ENCODE results near the gene ZDHHC11. TPM values are rescaled to one million over a fixed set of nuclear protein-coding genes. Genes with fewer than 3 reads are reported as not detected.
"Not testable (repeated sequence)": the region's sequence is repeated elsewhere in the genome, so short reads cannot be mapped to it uniquely, and the experiment has no call there.

The ZDHHC11 gene
- total RNA-seq, 1 experiment from 2014 or later = 6.0 TPM

DNA sequence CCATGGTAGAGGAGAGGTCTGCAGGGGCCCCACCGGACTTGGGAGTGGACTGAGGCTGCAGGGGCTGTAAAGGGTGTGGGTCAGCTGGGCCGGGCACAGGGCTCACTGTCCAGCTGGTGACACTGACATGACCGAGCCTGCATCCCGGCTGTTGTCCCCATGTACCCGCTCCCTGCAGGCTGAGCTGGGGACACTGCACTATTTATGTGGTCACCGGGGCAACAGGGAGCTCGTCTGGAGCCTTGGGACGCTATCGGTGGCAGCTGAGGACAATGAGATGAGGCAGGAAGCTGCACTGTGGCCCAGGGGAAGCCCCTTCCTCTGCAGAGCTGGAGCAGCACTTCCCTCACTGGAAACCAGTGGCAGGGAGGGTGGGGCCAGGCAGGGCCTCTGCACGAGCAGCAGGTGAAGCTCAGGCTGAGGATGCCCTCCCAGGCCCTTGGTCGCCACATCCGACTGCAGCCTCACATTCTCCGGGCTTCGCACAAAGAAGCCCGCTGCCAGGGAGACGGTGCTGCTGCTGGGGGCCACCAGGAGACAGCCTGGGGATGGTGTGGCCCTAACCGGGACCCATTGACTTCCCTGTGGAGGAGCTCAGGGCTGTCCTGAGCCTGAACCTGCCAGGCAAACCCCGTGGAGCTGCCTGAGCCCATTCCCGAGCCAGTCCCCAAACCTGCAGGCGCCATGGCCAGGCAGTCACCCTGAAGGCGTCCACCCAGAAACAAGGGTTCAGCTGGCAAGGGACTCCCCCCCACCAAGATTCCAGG is 92.7 kb downstream of the ZDHHC11 start:
- in situ Hi-C loops (cut with HindIII; ENCODE audit: low sequenced_read_pairs) = no loop called here
- DNase-seq (ENCODE audit: low spot score) = peak; percentile 44

DNA sequence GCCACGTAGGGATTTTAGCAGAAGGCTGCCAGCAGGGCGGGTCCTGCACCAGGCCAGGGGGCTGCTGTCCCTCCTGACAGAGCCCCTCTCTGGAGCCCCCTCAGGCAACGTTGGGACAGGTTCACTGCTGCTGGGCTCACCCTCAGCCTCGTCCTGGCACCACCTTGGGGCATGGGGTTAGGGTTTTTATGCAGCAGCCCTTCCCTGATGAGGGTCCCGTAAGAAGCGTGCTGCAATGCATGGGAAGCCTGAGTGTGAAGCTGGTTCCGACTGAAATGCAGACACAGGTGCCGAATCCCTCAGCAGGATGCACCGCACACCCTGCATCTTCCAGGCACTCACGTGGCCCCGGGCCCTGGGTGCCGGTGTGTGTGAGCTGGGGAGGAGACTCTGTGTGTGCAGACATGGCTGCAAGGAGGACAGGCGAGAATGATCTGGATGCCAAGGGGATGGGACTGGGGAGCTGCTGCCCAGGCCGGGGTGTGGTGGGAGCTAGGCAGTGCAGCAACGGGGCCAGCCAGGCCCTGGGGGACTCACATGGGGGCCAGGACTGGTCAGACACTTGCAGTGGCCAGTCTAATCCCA is 93.3 kb downstream of the ZDHHC11 start:
- in situ Hi-C loops (cut with HindIII; ENCODE audit: low sequenced_read_pairs) = no loop called here
- DNase-seq (ENCODE audit: low spot score) = no peak

DNA sequence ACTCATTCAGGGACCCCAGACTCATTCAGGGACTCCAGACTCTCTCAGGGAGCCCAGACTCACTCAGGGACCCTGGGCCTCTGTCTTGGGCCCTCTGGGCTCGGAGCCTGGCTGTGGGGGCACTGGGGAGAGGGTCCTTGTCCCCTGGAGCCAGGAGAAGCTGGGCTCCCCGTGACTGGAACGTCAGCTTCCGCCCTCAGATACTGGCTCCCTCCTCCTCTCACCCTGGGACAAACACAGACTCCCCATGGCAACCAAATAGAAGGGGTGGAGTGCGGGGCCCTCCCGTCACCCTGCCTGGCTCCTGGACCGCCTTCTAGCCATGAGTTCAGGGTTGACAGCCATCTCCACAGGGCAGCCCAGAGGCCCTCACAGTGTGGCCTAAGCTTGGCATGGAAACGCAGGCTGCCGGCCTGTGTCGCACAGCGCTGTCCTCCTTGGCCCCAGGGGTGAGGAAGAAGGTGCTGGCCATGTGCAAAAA is 93.9 kb downstream of the ZDHHC11 start:
- DNase-seq (ENCODE audit: low spot score) = no peak
- in situ Hi-C loops (cut with HindIII; ENCODE audit: low sequenced_read_pairs) = no loop called here

DNA sequence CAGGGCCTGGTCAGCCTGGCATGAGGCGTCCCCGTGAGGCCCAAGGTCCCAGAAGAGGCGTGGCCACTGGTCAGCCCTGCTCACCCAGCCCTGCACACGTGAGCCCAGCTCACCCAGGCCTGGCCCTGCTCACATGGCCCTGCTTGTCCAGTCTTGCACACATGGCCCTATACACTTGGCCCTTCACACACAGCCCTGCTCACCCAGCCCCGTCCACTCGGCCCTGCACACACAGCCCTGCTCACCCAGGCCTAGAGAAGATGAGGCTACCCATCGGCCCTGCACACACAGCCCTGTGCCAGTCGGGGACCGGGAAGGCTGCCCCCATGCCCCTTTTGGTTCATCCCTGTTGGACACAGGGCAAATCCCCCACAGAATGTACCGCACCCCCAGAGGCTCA is 94.6 kb downstream of the ZDHHC11 start:
- no peak for DNase-seq (ENCODE audit: low spot score)
- in situ Hi-C loops (cut with HindIII; ENCODE audit: low sequenced_read_pairs) = no loop called here

DNA sequence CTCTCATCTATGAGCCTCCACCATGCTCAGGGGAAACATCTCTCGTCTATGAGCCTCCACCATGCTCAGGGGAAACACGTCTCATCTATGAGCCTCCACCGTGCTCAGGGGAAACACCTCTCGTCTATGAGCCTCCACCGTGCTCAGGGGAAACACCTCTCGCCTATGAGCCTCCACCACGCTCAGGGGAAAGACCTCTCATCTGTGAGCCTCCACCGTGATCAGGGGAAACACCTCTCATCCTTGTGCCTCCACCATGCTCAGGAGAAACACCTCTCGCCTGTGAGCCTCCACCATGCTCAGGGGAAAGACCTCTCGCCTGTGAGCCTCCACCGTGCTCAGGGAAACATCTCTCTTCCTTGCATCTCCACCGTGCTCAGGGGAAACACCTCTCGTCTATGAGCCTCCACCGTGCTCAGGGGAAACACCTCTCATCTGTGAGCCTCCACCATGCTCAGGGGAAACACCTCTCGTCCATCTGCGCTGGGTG is 96.6 kb downstream of the ZDHHC11 start:
- DNase-seq (ENCODE audit: low spot score) = not testable (repeated sequence)

DNA sequence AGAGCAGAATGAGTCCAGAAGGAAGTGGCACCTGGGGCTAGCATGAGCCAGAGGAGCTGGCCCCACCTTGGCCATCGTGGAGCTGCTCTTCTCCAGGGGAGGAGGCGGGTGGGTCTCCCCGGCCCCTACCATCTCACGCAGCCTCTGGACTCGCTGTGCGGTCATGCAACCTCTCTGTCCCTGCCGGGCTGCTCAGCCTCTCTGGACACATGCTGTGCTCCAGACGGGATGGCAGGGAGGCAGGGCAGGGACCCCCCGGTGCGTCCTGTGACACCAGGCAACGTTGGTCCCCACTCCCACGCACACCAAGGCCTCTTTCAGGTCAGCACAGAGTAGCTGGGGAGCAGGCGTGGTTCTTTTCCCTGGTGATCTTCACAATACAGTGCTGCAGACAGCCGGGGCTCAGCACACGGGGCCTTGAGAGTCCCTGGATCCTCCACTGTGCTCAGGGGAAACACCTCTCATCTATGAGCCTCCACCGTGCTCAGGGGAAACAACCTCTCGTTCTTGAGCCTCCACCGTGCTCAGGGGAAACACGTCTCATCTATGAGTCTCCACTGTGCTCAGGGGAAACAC is 97.1 kb downstream of the ZDHHC11 start:
- DNase-seq (ENCODE audit: low spot score); in situ Hi-C loops (cut with HindIII; ENCODE audit: low sequenced_read_pairs): not testable (repeated sequence)

More for the DNA sequence above, 96.6 kb downstream of the ZDHHC11 start:
- in situ Hi-C loops (cut with HindIII; ENCODE audit: low sequenced_read_pairs) = not testable (repeated sequence)

DNA sequence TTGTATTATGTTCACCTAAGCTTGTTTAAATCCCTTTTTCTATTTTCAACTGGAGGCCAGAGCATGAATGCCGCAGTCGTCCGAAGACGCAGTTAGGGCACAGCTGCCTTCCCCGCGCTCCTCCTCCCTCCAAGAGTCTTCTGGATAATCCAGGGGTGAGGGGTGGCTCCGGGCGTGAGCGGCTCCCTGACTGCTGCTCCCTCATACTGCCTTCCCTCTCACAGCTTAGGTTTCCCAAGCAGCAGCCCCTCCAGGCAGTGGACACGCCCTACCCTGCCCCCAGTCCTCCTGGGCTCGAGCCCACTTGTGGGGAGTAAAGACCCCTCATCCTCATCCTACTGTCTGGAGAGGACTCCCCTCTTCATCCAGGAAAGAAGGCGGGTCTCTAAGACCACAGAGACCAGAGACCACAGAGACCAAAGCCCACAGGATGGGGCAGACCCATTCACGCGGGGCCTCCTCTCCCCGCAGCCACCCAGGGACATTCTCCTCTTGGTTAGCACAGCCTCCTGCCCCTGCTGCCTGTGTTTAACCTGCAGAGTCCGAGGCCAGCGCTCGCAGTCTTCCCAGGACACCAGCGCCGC is 98.2 kb downstream of the ZDHHC11 start:
- DNase-seq (ENCODE audit: low spot score); in situ Hi-C loops (cut with HindIII; ENCODE audit: low sequenced_read_pairs): not testable (repeated sequence)

DNA sequence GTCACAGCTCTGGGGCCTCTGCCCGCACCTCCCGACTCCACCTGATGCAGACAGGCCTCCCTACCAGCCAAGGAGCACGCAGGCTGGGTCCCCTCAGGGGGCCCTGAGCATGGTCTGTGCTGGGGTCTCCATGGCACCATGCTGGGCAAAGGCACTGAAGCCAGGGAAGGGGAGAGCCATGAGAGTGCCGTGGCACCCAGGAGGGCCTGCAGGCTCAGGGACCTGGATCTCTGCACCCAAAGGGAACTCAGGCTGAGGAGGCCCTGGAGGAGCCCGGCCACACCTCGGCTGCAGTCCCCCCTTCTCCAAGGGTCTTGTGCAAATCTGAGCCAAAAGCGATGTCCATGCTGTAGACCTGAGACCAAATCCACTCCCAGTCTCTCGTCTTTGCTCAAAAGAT is 98.8 kb downstream of the ZDHHC11 start:
- DNase-seq (ENCODE audit: low spot score); in situ Hi-C loops (cut with HindIII; ENCODE audit: low sequenced_read_pairs): not testable (repeated sequence)

DNA sequence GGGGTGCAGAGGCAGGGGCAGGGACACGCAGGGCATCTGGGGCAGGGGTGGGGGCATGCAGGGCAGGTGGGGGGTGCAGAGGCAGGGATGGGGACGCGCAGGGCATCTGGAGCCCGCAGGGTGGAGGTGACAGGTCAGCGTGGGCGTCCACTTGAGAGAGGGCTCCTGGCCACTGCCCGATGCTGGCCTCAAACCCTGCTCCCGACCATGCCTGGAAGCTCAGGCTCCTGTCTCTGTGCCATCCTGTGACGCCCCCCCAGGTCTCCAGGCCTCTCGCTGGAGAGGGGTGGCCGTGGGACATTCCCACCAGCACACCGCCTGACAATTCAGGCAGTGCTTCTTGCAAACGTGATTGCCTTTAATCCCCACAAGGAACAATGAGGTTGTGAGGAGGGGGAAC is 99.3 kb downstream of the ZDHHC11 start:
- no peak for DNase-seq (ENCODE audit: low spot score)
- in situ Hi-C loops (cut with HindIII; ENCODE audit: low sequenced_read_pairs) = no loop called here

DNA sequence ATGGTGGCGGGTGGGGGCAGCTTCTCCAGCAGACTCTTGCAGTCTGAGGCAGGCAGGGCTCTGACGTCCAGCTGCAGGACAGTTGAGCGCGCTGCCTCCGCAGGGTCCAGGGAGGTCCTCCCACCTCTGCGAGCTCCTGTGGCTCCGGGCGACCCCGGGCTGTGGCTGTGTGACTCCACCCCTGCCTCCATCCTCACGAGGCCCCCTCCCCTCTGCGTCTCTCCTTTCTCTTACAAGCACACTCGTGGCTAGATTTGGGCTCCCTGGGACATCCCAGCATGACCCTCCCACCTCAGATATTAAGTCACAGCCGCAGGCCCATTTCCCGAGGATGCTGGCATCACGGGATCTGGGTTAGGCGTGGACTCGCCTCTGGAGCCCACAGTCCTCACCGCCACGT is 100.6 kb downstream of the ZDHHC11 start:
- in situ Hi-C loops (cut with HindIII; ENCODE audit: low sequenced_read_pairs) = not testable (repeated sequence)

DNA sequence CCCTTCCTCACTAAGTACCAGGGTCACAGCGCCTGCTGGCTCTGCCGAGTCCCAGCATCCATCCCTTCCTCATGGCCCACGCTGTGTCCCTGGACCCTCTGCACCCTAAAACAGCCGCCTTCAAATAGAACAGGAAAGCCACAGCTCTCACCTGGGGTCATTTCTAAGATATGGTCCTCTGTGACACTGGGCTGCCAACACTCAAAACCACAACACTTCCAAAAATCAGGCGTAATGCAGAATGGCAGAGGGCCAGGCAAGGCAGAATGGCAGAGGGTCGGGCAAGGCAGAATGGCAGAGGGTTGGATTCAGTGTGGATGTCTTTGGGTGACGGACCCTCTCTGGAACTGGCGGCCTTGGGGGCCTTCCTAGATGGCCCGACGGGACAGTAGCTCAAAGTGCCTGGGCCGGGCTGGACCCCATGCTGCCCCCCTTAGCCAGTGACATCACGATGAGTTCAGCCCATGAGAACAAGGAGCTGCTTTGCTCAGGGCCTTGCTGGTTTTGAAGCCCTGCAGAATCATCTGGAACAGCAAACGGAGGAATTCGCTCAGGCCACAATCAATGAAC is 101.6 kb downstream of the ZDHHC11 start:
- no peak for DNase-seq (ENCODE audit: low spot score)
- in situ Hi-C loops (cut with HindIII; ENCODE audit: low sequenced_read_pairs) = no loop called here

More for the DNA sequence above, 100.6 kb downstream of the ZDHHC11 start:
- not testable (repeated sequence) for DNase-seq (ENCODE audit: low spot score)

DNA sequence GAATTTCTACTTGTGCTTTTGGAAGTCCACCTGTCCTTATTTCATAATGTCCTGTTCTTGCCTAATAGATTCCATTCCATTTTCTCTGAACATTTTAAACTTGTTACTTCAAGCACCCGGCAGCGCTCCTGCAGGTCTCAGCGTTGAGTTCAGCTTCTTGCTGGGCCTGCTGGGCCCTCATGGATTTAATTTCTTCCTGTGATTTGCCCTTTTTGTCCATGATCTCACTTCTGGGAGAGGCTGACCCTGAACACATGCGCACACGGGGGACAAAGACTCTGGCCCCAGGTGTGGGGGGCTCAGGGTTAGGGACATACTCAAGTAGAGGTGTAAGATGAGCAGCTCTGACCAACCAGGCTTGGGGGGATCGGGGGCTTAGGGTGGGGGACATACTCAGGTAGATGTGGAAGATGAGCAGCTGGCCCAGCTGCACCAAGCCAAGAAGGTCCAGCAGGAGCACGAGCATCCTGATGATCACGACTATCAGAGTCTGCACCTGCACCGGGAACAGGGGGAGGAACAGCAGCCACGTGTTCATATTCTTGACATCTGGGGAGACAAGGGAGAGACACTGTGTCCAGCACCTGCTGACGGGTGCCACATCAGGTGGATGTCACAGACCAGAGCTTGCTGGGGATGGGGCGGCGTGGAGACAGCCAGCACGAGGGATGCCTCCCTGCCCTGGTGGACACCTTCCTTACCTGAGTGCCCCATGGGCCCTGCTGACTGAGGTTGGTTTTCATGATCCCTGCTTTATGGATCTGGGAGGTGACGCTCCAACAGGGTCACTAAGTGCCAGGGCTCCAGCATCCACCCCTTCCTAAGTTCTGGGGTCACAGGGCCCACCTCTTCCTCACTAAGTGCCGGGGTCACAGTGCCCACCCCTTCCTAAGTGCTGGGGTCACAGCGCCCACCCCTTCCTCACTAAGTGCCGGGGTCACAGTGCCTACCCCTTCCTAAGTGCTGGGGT is 102.5 kb downstream of the ZDHHC11 start:
- in situ Hi-C loops (cut with HindIII; ENCODE audit: low sequenced_read_pairs); DNase-seq (ENCODE audit: low spot score): not testable (repeated sequence)

DNA sequence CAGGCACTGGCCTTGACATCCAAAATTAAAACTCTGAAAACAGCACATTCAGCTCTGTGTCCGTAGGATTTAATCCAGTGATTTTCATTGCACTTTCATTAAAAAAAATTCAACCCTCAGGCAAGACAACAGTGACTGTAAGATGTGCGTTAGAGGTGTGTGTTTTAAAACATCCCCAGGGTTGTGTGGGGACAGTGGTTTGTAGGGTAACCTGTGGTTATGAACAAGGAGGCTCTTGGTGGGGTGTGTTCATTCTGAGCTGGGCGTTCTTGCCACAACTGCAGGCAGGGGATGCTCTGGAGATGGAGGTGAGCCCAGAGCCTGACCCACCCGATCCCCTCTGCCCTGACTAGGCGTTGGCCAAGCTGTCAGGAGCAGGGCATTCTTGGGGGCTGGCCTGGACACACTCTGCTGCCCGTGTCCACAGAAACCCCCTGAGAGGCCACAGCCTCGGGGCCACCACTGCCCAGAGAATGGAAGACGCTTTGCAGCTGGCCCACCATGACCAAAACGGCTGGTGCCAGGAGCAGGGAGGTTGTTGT is 103.4 kb downstream of the ZDHHC11 start:
- DNase-seq (ENCODE audit: low spot score); in situ Hi-C loops (cut with HindIII; ENCODE audit: low sequenced_read_pairs): not testable (repeated sequence)

DNA sequence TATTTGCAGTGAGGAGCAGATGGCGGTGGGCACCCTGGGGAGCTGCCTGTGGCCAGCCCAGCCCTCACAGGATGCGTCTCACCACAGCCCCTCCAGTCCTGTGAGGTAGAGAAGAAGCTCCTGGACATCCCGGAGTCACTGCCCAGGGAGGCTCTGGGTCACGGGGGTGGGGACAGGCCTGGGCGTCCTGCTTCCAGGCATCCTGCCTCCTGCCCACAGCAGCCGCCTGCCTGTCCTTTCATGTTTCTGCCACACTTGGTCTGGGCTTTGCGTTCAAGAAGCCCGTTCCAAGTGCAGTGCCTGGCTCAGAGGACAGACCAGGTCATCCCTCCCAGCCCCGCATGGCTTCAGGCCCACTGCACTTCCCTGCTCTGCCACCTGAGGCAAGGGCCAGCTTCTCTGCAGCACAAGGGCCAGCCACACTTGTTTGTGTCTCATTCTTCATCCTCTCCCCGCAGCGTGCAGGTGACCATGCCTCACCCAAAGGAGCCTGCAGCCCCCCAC is 104.5 kb downstream of the ZDHHC11 start:
- in situ Hi-C loops (cut with HindIII; ENCODE audit: low sequenced_read_pairs) = no loop called here
- peak; percentile 69 for DNase-seq (ENCODE audit: low spot score)

All from G401 (cell line).